ENCODE results near the gene IGHMBP2. TPM values are rescaled to one million over a fixed set of nuclear protein-coding genes. Genes with fewer than 3 reads are reported as not detected.

The IGHMBP2 gene
- total and polyA plus RNA-seq, 9 of the 15 experiments (the other 6 are each of a cell fraction or from before 2014, with no cell fraction given), result 1.6 to 24.8 (median 14.5) TPM

- Histone ChIP-seq H3K27me3 (ENCODE audit: control insufficient read depth in 2 of 2, insufficient read depth in 2 of 2, low read length in 2 of 2) (peaks cover 0 to 8% of the 10 kb centered on the region in 2 experiments; a peak in 2 of 5 replicates), H3K9me1 (ENCODE audit: control insufficient read depth, insufficient read depth, low read length) (no peaks in the 10 kb centered on the region), H2AFZ (ENCODE audit: low read depth, low read length) (peak overlapping the region; percentile 48; the same call in 1 of the 2 replicates), H3K9ac (ENCODE audit: insufficient read depth in 1 of 2, low read depth in 2 of 2, low read length in 2 of 2) (no peak overlapping the region), H4K20me1 (replicated peaks; ENCODE audit: control insufficient read depth, insufficient read depth, low read length) (no peaks in the 10 kb centered on the region), H3K9me3 (replicated peaks; ENCODE audit: control insufficient read depth, insufficient read depth, low read depth, low read length) (no peaks in the 10 kb centered on the region), H3K4me1 (replicated peaks in 1 of 2; ENCODE audit: control insufficient read depth in 2 of 2, insufficient read depth in 2 of 2, low read length in 2 of 2) (peaks cover 14 to 22% of the 10 kb centered on the region in 2 experiments), H3K27ac (ENCODE audit: extremely low read depth, low read depth, low read length) (no peak overlapping the region), H3K79me2 (ENCODE audit: control insufficient read depth, insufficient read depth, low read length) (no peaks in the 10 kb centered on the region), H3K36me3 (ENCODE audit: control insufficient read depth, insufficient read depth, low read length) (no peaks in the 10 kb centered on the region), H3K4me2 (ENCODE audit: insufficient read depth, low read length) (no peak overlapping the region), H3K4me3 (no peak overlapping the region)
- WGBS (ENCODE audit: insufficient coverage, low coverage, missing lambda C conversion rate), result 59% methylated on average over 8 of the region's 8 CpGs
- ChIA-PET CTCF (ENCODE audit: low intra/inter-chr PET ratio) (no interaction called here), POLR2A (interaction anchor here (0.8 kb wide), 1 partner anchor 10 kb away, joined by 3 read pairs; no protein-coding TSS in a partner anchor)
- intact Hi-C loops (cut with micrococcal nuclease) (no loop called here), in situ Hi-C loops (cut with MboI) (no loop called here)
- ATAC-seq, result peak; percentile 46; the same call in 2 of the 3 replicates
- peak; percentile 32 for FAIRE-seq
- DNase-seq (ENCODE audit: extremely low read depth in 1 of 4, low spot score in 3 of 4), result no peak
- TF ChIP-seq UBTF (IDR thresholded peaks at IDR 0.05; ENCODE audit: borderline replicate concordance in 1 of 2, low read depth in 2 of 2, low read length in 2 of 2) (no peak), SMAD1 (IDR thresholded peaks at IDR 0.05; ENCODE audit: low read depth, low read length, partially characterized antibody) (no peak), TAL1 (IDR thresholded peaks at IDR 0.05) (no peak), BRF2 (IDR thresholded peaks at IDR 0.05; ENCODE audit: borderline replicate concordance, insufficient read depth, insufficient read length) (no peak), FOXJ3 (CRISPR knock-in tag; IDR thresholded peaks at IDR 0.05) (no peak), ZNF24 (IDR thresholded peaks at IDR 0.05) (no peak)
- BruUV-seq (replicated peaks), result no TSS peak
Observed at GRCh38 chr11:68857037-68857586, 46.6 kb upstream of the IGHMBP2 start.
